ENCODE data around the gene SSR3.

DNA sequence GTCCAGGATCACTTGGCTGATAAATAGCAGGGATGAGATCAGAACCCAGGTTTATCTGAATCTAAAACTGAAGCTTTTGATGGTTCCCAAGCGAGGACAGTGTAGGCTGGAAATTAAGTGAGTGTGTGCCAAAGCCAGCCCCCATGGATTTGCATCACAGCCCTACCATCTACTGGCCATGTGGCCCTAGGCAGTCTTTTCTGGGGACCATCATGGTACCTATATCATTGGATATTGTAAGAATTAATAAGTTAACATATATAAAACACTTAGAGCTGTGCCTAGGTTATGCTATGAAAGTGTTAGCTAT lies 32.8 kb upstream of the SSR3 start:
- TF ChIP-seq GATA2 (IDR thresholded peaks at IDR 0.05; ENCODE audit: low read depth, low read length): no peak
- TF ChIP-seq GATA3 (IDR thresholded peaks at IDR 0.05; ENCODE audit: low read depth, low read length): no peak

Measured in SH-SY5Y (cell line).